GM19193 (cell line): Measurements from ENCODE around the gene MED15.

Source experiments
- POLR2A ChIP-seq: IDR thresholded peaks from 4 replicates; pipeline ENCODE4 v1.6.1; 2011; ENCODE audit not compliant: insufficient read depth, insufficient read length; ENCODE audit errors: extremely low read depth

The MED15 gene

DNA sequence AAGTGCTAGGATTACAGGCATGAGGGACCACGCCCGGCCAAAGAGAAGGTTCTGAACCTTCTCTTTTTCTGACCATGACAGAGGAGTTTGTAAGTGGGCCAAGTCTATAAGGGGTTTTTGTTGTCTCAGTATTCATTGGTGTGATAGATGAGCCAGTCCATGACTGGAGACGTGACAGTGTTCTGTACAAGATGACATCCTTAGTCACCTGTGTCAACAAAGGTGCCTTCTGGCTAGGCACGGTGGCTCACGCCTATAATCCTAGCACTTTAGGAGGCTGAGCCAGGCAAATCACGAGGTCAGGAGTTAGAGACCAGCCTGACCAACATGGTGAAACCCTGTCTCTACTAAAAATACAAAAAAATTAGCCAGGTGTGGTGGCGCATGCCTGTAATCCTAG, 7.6 kb upstream of the MED15 start:
- no peak for TF ChIP-seq POLR2A

DNA sequence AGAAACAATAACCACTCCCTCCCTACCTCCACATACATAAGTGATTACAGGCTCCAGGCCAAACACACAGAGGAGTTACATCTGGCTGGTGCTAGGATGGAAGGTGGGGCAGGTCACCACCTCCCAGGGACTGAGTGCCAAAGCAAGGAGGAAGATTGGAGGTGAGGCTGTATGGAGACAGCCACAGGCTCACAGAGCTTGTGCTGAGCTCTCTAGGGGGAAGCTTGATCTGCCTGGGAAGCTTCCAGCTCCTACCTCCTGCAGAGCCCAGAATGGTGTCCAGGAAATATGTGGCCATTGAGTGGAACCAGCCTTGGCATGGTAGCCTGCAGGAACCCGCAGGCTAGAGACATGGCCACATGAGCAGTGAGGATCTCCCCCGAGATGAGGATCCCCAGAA, 3.6 kb upstream of the MED15 start:
- no peak for TF ChIP-seq POLR2A

DNA sequence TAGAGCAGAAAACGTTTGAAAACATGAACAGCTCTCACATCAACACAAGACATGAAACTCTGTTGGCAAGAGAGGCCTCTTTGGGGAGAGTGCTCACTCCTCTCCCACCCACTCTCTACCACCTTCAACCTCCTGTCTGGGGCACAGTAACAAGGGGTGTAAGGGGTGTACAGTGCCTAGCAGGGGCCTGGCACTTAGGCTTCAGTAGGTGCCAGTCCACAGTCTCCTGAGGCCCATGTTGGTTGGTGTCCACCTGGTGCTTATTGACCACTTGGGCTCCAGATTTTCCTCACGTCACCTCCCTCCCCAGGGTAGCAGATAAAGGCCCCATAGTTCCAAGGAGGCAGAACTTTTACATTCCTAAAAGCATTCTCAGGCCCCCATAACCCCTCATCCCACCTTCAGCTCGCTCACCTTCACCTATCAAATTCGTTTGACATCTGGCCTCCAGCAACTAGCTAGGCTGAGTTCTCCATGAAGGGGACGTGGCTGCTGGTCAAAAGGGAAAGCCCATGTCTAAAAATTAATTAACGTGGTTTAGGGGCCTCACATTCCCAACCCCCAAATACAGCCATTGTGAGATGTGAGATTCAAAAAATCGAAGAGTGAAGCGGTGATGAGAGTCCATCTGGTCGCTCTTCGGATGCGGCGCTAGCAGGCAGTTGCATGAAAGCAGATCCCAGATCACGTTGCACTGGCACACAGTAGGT, 712 bp upstream of the MED15 start:
- TF ChIP-seq POLR2A: no peak

DNA sequence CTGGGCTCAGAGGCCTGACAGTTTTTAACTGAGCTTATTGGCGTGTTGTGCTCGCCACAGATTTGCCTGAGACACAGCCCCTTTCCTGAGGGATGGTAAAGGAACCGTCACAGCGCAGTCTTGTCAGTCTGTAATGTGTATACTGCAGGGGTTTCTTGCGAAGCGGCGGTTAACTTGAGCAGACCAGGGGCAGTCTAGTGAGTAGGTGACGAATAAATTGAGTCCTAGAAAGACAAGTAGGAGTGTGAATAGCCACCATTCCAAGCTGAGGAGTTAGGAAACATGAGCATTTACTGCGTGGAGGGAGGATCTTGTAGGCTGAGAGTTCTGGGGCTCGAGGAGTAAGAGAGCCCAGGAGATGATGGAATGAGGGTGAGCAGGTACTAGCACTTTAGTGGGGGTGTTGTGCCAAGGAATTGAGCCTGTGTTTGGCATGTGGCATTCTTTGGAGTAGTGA, 1.4 kb downstream of the MED15 start:
- no peak for TF ChIP-seq POLR2A

DNA sequence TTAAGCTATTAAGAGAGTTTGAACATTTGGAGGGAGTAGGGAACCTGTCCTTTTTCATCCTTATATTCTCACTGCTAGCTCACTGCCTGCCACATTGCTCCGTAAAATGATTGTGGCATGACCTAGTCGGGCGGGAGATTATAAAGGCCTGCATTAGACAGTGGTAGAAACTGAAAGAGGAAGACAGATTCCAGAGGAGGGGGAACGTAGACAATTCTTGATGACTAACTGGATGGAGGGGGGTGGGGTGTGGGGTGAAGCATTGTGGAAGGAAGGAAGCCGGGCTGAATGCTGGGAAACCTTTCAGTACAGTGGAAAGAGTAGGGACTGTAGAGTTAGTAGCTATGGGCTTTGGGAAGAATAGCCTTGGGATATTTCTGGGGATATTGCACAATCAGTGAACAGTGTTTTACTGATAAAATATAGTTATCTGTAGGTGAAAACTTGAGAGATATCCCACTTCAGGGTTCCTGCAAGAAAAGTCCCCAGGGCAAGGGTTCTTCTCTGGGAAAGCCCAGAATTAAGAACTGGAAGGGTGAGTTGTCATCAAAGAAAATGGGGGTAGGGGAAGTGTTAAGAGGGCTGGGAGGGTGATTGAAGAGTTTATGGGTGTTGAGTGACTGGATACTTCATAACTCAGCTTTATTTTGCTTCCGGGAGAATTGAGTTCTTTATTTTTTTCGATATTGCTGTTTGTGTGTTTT, 2.1 kb downstream of the MED15 start:
- no peak for TF ChIP-seq POLR2A

DNA sequence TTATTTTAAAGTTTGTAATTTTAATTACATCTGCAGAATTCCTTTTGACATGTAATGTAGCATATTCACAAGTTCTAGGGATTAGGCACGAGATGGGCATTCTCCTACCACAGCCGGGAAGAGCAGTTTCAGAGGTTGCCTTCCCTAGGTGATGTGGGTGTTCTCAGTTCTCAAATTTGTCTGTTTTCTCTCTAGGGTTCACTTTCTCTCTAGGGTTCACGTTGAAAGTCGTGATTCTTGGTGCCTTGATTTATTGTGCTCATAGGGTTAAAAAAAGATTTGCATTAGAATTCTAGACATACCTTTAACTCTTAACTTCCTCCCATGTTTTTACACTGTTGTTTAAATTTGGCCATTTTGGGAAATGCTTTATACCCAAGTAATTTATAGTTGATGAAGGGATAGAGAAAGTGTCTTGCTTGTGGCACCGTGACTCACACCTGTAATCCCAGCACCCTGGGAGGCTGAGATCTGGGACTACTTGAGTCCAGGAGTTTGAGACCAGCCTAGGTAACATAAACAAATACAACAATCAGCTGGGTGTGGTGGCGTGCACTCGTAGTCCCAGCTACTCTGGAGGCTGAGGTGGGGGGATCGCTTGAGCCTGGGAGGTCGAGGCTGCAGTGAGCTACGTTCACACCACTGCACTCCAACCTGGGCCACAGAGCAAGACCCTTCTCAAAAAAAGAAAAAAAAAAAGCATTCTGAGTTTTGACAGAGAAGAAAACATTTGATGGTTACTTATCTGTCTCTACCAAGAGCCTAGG, 3.6 kb downstream of the MED15 start:
- TF ChIP-seq POLR2A: no peak

DNA sequence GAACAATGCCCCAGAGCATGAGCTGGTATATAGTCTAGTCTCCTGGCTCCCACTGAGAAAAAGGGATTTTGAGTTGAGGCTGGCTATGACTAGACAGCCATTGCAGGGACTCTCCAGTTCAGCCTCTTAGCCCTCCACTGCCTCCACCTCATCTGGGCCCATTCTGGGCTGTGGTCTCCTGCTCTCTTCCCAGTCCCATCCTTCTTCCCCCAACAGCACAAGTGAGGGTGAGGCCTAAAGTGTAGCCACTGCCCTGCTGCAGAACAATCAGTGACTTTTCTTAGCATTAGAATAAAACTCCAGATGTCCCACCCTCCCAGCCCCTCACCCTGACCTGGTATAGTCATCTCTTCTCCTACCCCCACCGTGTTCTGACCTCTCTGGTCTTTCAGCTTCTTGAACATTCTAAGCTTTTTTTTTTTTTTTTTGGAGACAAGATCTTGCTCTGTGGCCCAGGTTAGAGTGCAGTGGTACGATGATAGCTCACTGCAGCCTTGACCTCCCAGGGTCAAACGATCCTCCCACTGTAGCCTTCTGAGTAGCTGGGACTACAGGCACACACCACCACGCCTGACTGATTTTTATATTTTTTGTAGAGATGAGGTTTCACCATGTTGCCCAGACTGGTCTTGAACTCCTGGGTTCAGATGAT, 4.3 kb downstream of the MED15 start:
- no peak for TF ChIP-seq POLR2A

DNA sequence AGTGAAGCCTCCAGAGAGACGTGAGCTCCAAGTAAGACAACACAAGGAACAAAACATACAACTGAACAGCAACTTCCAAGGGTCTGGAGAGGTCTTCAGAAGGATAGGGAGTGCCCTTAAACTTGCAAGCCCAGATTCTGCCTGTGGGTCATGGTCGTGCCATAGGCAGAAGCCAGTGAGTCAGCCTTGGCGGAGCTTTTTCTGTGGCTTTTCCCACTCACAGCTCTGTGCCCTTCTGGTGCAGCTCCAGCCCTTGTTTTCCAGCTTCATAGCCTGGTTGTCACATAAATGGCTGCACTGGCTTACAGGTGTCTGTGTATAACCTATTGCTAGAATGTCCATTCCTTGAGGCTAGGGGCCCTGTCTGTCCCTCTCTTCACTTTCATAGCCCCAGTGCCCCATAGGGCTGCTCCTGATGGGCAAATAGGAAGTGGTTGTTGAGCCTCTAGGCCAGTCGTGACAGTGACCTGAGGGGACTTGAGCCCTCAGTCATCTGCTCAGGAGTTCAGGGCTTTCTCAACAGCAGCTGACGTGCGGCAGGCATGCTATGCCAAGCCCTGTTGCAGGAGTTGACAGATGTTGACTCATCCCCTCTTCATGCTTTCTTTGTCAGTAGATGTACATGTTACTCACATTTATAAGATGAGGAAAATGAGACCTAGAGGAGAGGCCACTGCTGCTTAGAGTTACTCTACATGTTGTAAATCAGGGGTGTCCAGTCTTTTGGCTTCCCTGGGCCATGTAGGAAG, 7.4 kb downstream of the MED15 start:
- no peak for TF ChIP-seq POLR2A

DNA sequence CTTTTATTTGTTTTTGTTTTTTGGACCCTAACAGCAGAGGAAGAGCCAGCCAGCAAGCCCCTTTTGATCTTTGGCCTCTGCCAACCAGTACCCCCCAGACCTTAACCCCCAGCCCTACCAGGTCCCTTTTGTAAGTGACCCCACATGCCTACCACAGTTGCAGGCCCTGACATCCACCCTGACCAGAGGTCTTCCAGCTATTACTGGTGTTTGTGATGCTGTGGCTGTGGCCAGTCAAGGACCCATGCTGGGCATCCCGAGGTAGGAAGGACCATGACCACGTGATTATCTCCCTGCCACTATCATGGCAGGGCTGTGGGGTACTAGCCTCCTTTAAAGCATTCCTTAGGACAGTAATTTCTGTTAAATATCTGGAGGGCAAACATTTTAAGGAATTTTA, 9.0 kb downstream of the MED15 start:
- no peak for TF ChIP-seq POLR2A

DNA sequence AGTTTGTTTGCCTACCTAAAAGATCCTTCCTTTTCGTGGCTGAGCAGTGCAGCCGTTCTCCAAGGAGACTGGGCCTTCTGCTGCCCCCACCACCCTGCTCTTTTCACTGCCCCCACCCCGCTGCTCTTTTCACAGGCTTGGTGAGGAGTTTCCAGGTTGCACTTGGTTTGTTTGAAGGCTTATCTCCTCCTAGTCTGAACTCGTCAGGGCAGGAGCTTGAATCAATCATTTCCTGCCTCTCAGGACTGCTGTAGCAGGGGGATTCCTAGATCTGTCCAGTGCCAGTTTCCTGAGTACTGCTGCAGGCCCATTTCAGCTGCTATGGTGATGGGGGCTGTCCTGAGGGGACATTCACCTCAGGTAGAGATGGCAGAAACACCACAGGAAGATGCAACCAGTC, 10.0 kb downstream of the MED15 start:
- no peak for TF ChIP-seq POLR2A

DNA sequence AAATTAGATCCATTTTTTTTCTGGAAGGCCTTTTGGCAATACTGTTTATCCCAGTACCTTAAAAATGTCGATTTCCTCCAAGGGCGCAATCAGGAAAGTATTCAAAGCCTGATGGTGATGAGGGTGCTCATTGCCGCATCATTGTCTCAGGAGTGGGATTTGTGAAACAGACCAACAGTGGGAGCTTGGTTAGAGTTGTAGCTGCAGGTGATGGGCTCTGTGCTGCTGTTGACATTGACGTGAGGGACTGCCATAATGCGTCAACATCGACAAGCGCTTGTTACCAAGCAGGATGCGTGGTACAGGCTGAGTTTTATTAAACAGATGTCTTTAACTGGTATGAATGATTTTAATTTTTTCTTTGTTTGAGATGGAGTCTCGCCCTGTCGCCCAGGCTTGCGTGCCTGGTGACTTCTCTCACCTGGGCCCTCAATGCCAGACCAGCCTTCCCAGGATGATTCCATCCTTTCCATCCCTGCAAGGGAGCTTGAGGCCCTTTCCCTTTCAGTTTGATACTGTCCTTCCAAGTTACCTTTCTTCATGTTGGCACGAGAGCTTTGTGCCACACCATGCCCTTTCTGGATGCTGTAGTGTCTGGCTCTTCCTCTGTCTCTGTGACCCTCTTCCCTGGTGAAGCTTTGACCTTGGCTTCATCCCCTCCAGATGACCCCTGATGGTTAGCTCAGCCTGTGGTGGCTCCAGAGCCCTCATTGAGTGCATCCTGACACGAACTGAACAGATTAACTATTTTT, 10.6 kb downstream of the MED15 start:
- no peak for TF ChIP-seq POLR2A

DNA sequence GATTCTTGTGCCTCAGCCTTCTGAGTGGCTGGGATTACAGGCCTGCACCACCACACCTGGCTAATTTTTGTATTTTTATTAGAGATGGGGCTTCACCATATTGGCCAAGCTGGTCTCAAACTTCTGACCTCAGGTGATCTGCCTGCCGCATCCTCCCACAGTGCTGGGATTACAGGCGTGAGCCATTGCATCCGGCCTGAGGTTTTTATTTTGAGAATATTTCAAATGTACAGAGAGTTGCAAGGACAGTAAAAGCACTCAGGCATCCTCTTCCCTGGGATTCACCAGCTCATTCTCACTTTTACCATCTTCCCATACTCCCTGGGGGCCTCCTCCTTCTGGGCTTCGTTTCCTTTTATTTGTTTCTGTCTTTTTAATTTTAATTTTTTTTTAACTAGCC, 12.1 kb downstream of the MED15 start:
- TF ChIP-seq POLR2A: no peak

DNA sequence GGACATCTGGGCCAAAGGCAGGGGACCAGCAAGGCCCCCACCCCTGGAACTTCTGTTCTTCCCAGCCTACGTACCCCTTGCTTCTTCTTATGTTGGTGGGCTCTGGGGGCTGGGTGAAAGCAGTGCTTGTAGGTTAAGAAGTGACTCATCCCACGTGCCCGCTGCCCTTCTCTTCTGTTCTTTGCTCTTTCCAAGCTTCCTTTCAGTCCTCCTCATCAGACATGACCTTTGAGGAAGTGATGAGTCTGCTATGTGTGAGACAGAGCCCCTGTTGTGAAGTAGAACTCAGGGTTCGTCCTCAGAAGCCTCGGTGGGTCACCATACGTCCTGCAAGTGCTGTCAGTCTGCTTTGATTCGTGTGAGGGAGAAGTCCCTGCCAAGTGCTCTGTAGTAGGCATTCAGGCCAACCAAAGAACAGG, 12.7 kb downstream of the MED15 start:
- no peak for TF ChIP-seq POLR2A
